ENCODE results near the gene GAL3ST3. TPM values are rescaled to one million over a fixed set of nuclear protein-coding genes. Genes with fewer than 3 reads are reported as not detected.

The GAL3ST3 gene
- total RNA-seq, 2 experiments from 2014 or later, result 0.51 to 1.0 TPM

- TF ChIP-seq CTCF (IDR thresholded peaks at IDR 0.05), result no peak
- no peak for DNase-seq
- Mint-ChIP-seq H3K27me3 (peaks cover 10% of the 10 kb centered on the region), H3K36me3 (ENCODE audit: low read depth) (no peaks in the 10 kb centered on the region), H3K4me1 (ENCODE audit: low read depth) (peaks cover 16% of the 10 kb centered on the region), H3K9me3 (no peaks in the 10 kb centered on the region), H3K27ac (no peak overlapping the region), H3K4me3 (no peak overlapping the region)
- ChIA-PET POLR2A (interaction anchor here (1.3 kb wide), 1 partner anchor 8 kb away, joined by 3 read pairs; no protein-coding TSS in a partner anchor), CTCF (interaction anchor here (1.1 kb wide), 1 partner anchor 28 kb away, joined by 5 read pairs; no protein-coding TSS in a partner anchor)
- intact Hi-C loops (cut with micrococcal nuclease), result no loop called here
- no peak for ATAC-seq
Measured at GRCh38 chr11:66017321-66017720, 31.6 kb downstream of the GAL3ST3 start.

GRCh38 chr11:66016793-66017177, 32.2 kb downstream of the GAL3ST3 start:
- POLR2A ChIA-PET, result no interaction called here
- ATAC-seq (no peak), DNase-seq (no peak)
- Mint-ChIP-seq H3K4me3 (no peak overlapping the region), H3K36me3 (ENCODE audit: low read depth) (no peaks in the 10 kb centered on the region), H3K27me3 (peaks cover 14% of the 10 kb centered on the region), H3K27ac (no peak overlapping the region), H3K4me1 (ENCODE audit: low read depth) (peaks cover 16% of the 10 kb centered on the region), H3K9me3 (no peaks in the 10 kb centered on the region)
- intact Hi-C loops (cut with micrococcal nuclease), result no loop called here
- no peak for TF ChIP-seq CTCF (IDR thresholded peaks at IDR 0.05)
- CTCF ChIA-PET, result interaction anchor here (1.5 kb wide), 1 partner anchor 28 kb away, joined by 6 read pairs; no protein-coding TSS in a partner anchor

- H3K27me3 Mint-ChIP-seq, result peaks cover 17% of the 10 kb centered on the region
- no peak for DNase-seq
- intact Hi-C loops (cut with micrococcal nuclease), result no loop called here
- ChIA-PET POLR2A (interaction anchor here (0.6 kb wide), 1 partner anchor 356 kb away, joined by 3 read pairs; no protein-coding TSS in a partner anchor), CTCF (interaction anchor here (1.5 kb wide), 1 partner anchor 29 kb away, joined by 6 read pairs; no protein-coding TSS in a partner anchor)
- no peak for TF ChIP-seq CTCF (IDR thresholded peaks at IDR 0.05)
- H3K4me3 Mint-ChIP-seq, result no peak overlapping the region
- no peak overlapping the region for H3K27ac Mint-ChIP-seq
- no peaks in the 10 kb centered on the region for H3K9me3 Mint-ChIP-seq
- ATAC-seq, result no peak
- peaks cover 17% of the 10 kb centered on the region for H3K4me1 Mint-ChIP-seq (ENCODE audit: low read depth)
- H3K36me3 Mint-ChIP-seq (ENCODE audit: low read depth), result no peaks in the 10 kb centered on the region
Measured at GRCh38 chr11:66015936-66016792, 32.8 kb downstream of the GAL3ST3 start.

- CTCF ChIA-PET, result interaction anchor here (1.5 kb wide), 1 partner anchor 29 kb away, joined by 6 read pairs; no protein-coding TSS in a partner anchor
- Mint-ChIP-seq H3K27ac (no peak overlapping the region), H3K27me3 (peaks cover 17% of the 10 kb centered on the region), H3K9me3 (no peaks in the 10 kb centered on the region), H3K4me1 (ENCODE audit: low read depth) (peaks cover 12% of the 10 kb centered on the region), H3K36me3 (ENCODE audit: low read depth) (no peaks in the 10 kb centered on the region), H3K4me3 (no peak overlapping the region)
- DNase-seq (no peak), ATAC-seq (no peak)
- no peak for TF ChIP-seq CTCF (IDR thresholded peaks at IDR 0.05)
- intact Hi-C loops (cut with micrococcal nuclease), result no loop called here
- POLR2A ChIA-PET, result interaction anchor here (0.6 kb wide), 1 partner anchor 357 kb away, joined by 3 read pairs; no protein-coding TSS in a partner anchor
Measured at GRCh38 chr11:66015454-66015881, 33.5 kb downstream of the GAL3ST3 start.

Measured in activated CD8-positive, alpha-beta T cell treated with anti-CD3 and anti-CD28 coated beads for 36 hours (primary cell).